ENCODE results near the gene SMOC2. TPM values are rescaled to one million over a fixed set of nuclear protein-coding genes. Genes with fewer than 3 reads are reported as not detected.

SMOC2 gene
- total RNA-seq = not detected in 2 replicates

GRCh38 chr6:168440520-168441433 lies at the start of gene SMOC2:
Gene SMOC2, plus strand, starts transcription at chr6:168441184. Its CDS starts 187 bp downstream, at chr6:168441371.

Other genes with a start within 250 kb of the SMOC2 start
- not detected in 2 replicates for gene DACT2, start 121.4 kb upstream of the SMOC2 start, total RNA-seq